Panc1 (cell line): ENCODE data around the gene XRCC6. TPM values are rescaled to one million over a fixed set of nuclear protein-coding genes. Genes with fewer than 3 reads are reported as not detected.
"Not testable (repeated sequence)": the region's sequence is repeated elsewhere in the genome, so short reads cannot be mapped to it uniquely, and the experiment has no call there.

ENCODE experiments used
- ATAC-seq: fragments of 200-7000 bp; cut with Tn5 transposase; 2 replicates; pipeline ENCODE4 v1.9.1; 2020; ENCODE audit warnings: mild to moderate bottlenecking, moderate library complexity
- BruUV-seq: library from RNA; stranded (reverse); fragments of 400-500 nt; replicated peaks from 2 replicates; lab custom pipeline; 2021; lab: Mats Ljungman, UMichigan
- CTCF ChIA-PET: fragments of 300-600 bp; sonication (Branson Sonifier 250); formaldehyde crosslinking; loops from one replicate; lab custom pipeline; 2022; ENCODE audit warnings: antibody characterized with exemption; lab: Charles Lee
- POLR2A ChIA-PET: fragments of 300-600 bp; sonication (Branson Sonifier 250); formaldehyde crosslinking; loops from one replicate; lab custom pipeline; 2022; ENCODE audit warnings: antibody characterized with exemption; lab: Charles Lee
- DNase-seq: peaks from one replicate; pipeline ENCODE4 v3.0.0-alpha.2; 2010; ENCODE audit warnings: low read depth, low spot score
- H3K27ac ChIP-seq: 2 replicates; pipeline ENCODE4 v1.5.1; 2011; ENCODE audit warnings: mild to moderate bottlenecking, low read length, inconsistent platforms
- H3K27me3 ChIP-seq: fragments of 200-500 bp; sonication (Bioruptor generic); 2 replicates; pipeline ENCODE4 v1.6.0; 2014; ENCODE audit warnings: low read length, inconsistent platforms; ENCODE audit not compliant: control insufficient read depth, insufficient read depth
- H3K36me3 ChIP-seq: fragments of 200-500 bp; sonication (Bioruptor generic); 2 replicates; pipeline ENCODE4 v1.5.1; 2014; ENCODE audit warnings: inconsistent platforms, mild to moderate bottlenecking, low read length, moderate library complexity; ENCODE audit not compliant: control insufficient read depth, insufficient read depth
- H3K4me1 ChIP-seq: 2 replicates; pipeline ENCODE4 v1.5.1; 2011; ENCODE audit warnings: inconsistent platforms, mild to moderate bottlenecking, low read length, moderate library complexity; ENCODE audit not compliant: control insufficient read depth, insufficient read depth
- H3K4me3 ChIP-seq, 2 experiments: 2 replicates each; pipeline ENCODE4 v1.5.1; 2011 to 2012; ENCODE audit warnings: low read depth in 2 of 2, low read length in 2 of 2, mild to moderate bottlenecking in 2 of 2, inconsistent platforms in 1 of 2, moderate library complexity in 1 of 2
- H3K9me3 ChIP-seq: fragments of 200-500 bp; sonication (Bioruptor generic); 2 replicates; pipeline ENCODE4 v1.5.1; 2014; ENCODE audit warnings: low read depth, mild to moderate bottlenecking, inconsistent platforms, low read length, moderate library complexity; ENCODE audit not compliant: control insufficient read depth, insufficient read depth
- POLR2AphosphoS5 ChIP-seq: IDR thresholded peaks from 2 replicates; pipeline ENCODE4 v1.6.1; 2012; ENCODE audit warnings: mild to moderate bottlenecking, low read depth, low read length, moderate library complexity
- SIN3A ChIP-seq: IDR thresholded peaks from 2 replicates; pipeline ENCODE4 v1.6.1; 2012; ENCODE audit warnings: low read depth, mild to moderate bottlenecking, low read length, moderate library complexity, borderline replicate concordance; ENCODE audit not compliant: insufficient read depth
- TCF7L2 ChIP-seq: IDR thresholded peaks from 2 replicates; pipeline ENCODE4 v1.6.1; 2011; ENCODE audit warnings: mild to moderate bottlenecking, low read depth, low read length, inconsistent platforms
- in situ Hi-C: cut with HindIII; loops from 2 replicates; pipeline ENCODE4 v1.10.0; 2016; ENCODE audit warnings: low sequenced_read_pairs, low pct_unique_long_range_greater_than_20kb
- intact Hi-C: fragments of 100-400 bp; cut with micrococcal nuclease; formaldehyde crosslinking; loops from one replicate; pipeline ENCODE4 v1.10.0; 2022; ENCODE audit not compliant: unreplicated experiment
- total RNA-seq: library from RNA; stranded (reverse); gene quantifications from one replicate; pipeline ENCODE4 v1.2.1, GENCODE V29; 2021; ENCODE audit not compliant: unreplicated experiment
- TF ChIP-seq, protein P1 (sequence below), 2 experiments: IDR thresholded peaks; 2 replicates each; pipeline ENCODE4 v1.6.1; 2011 to 2012; ENCODE audit warnings: low read depth in 2 of 2, control low read depth in 1 of 2, low read length in 1 of 2, mild to moderate bottlenecking in 1 of 2, moderate library complexity in 1 of 2; ENCODE audit not compliant: insufficient read depth in 1 of 2
- TF ChIP-seq, protein P2 (sequence below): fragments of 450-650 bp; IDR thresholded peaks from 2 replicates; pipeline ENCODE4 v1.5.1; 2017; ENCODE audit warnings: mild to moderate bottlenecking

The XRCC6 gene
- total RNA-seq, 1 experiment from 2014 or later = 287 TPM

- ATAC-seq = peak; percentile 46
- TF ChIP-seq, protein P1, sequence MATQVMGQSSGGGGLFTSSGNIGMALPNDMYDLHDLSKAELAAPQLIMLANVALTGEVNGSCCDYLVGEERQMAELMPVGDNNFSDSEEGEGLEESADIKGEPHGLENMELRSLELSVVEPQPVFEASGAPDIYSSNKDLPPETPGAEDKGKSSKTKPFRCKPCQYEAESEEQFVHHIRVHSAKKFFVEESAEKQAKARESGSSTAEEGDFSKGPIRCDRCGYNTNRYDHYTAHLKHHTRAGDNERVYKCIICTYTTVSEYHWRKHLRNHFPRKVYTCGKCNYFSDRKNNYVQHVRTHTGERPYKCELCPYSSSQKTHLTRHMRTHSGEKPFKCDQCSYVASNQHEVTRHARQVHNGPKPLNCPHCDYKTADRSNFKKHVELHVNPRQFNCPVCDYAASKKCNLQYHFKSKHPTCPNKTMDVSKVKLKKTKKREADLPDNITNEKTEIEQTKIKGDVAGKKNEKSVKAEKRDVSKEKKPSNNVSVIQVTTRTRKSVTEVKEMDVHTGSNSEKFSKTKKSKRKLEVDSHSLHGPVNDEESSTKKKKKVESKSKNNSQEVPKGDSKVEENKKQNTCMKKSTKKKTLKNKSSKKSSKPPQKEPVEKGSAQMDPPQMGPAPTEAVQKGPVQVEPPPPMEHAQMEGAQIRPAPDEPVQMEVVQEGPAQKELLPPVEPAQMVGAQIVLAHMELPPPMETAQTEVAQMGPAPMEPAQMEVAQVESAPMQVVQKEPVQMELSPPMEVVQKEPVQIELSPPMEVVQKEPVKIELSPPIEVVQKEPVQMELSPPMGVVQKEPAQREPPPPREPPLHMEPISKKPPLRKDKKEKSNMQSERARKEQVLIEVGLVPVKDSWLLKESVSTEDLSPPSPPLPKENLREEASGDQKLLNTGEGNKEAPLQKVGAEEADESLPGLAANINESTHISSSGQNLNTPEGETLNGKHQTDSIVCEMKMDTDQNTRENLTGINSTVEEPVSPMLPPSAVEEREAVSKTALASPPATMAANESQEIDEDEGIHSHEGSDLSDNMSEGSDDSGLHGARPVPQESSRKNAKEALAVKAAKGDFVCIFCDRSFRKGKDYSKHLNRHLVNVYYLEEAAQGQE (IDR thresholded peaks at IDR 0.05; ENCODE audit: insufficient read depth in 1 of 2, low read depth in 2 of 2, low read length in 1 of 2) = no peak
- TF ChIP-seq TCF7L2 (no peak), SIN3A (no peak), POLR2AphosphoS5 (no peak)
- TF ChIP-seq, protein P2, sequence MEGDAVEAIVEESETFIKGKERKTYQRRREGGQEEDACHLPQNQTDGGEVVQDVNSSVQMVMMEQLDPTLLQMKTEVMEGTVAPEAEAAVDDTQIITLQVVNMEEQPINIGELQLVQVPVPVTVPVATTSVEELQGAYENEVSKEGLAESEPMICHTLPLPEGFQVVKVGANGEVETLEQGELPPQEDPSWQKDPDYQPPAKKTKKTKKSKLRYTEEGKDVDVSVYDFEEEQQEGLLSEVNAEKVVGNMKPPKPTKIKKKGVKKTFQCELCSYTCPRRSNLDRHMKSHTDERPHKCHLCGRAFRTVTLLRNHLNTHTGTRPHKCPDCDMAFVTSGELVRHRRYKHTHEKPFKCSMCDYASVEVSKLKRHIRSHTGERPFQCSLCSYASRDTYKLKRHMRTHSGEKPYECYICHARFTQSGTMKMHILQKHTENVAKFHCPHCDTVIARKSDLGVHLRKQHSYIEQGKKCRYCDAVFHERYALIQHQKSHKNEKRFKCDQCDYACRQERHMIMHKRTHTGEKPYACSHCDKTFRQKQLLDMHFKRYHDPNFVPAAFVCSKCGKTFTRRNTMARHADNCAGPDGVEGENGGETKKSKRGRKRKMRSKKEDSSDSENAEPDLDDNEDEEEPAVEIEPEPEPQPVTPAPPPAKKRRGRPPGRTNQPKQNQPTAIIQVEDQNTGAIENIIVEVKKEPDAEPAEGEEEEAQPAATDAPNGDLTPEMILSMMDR = no peak
- POLR2A ChIA-PET = no interaction called here
- H3K27ac ChIP-seq = peak overlapping the region; percentile 85
- in situ Hi-C loops (no loop called here), intact Hi-C loops (no loop called here)
- H3K4me3 ChIP-seq = no peak overlapping the region
- CTCF ChIA-PET = no interaction called here
- no peaks in the 10 kb centered on the region for H3K9me3 ChIP-seq
- H3K4me1 ChIP-seq = peaks cover 33% of the 10 kb centered on the region
- BruUV-seq = no TSS peak
- DNase-seq = peak; percentile 51
- no peaks in the 10 kb centered on the region for H3K27me3 ChIP-seq
- H3K36me3 ChIP-seq = no peaks in the 10 kb centered on the region
Observed at GRCh38 chr22:41668971-41669911, 48.1 kb downstream of the XRCC6 start.

- peak overlapping the region; percentile 66; the same call in 1 of the 2 replicates for H3K27ac ChIP-seq
Observed at GRCh38 chr22:41672096-41672495, 51.0 kb downstream of the XRCC6 start.

More at GRCh38 chr22:41672096-41672495, 51.0 kb downstream of the XRCC6 start:
- H3K9me3 ChIP-seq, H3K36me3 ChIP-seq, CTCF ChIA-PET, H3K4me3 ChIP-seq, BruUV-seq, in situ Hi-C loops, POLR2A ChIA-PET, intact Hi-C loops, H3K27me3 ChIP-seq: not testable (repeated sequence)
- ATAC-seq (peak; percentile 62), DNase-seq (peak; percentile 72)
- H3K4me1 ChIP-seq = peaks cover 33% of the 10 kb centered on the region
